IPS DF 6.9 (cell line): Measurements from ENCODE around the gene NECTIN1.

Experiments
- DNase-seq: peaks from one replicate; pipeline ENCODE4 v3.0.0-alpha.2; 2013; ENCODE audit warnings: low read depth, low spot score
- H3K27ac ChIP-seq: one replicate; pipeline ENCODE4 v1.5.1; 2013; ENCODE audit warnings: low read length, control low read depth
- H3K27me3 ChIP-seq: 2 replicates; pipeline ENCODE4 v1.6.1; 2013; ENCODE audit warnings: mild to moderate bottlenecking, low read length; ENCODE audit not compliant: control insufficient read depth, insufficient read depth
- H3K36me3 ChIP-seq: 2 replicates; pipeline ENCODE4 v1.6.1; 2013; ENCODE audit warnings: low read length; ENCODE audit not compliant: control insufficient read depth, insufficient read depth
- H3K4me1 ChIP-seq: 2 replicates; pipeline ENCODE4 v1.6.1; 2013; ENCODE audit warnings: low read length; ENCODE audit not compliant: control insufficient read depth, insufficient read depth
- H3K4me3 ChIP-seq: 2 replicates; pipeline ENCODE4 v1.5.1; 2013; ENCODE audit warnings: mild to moderate bottlenecking, low read length
- H3K9me3 ChIP-seq: 2 replicates; pipeline ENCODE4 v1.6.1; 2013; ENCODE audit warnings: low read length, inconsistent platforms; ENCODE audit not compliant: control insufficient read depth, insufficient read depth
- WGBS: extraction: QIAGEN DNeasy Blood & Tissue Kit; methylation state at CpG from one replicate; pipeline ENCODE4 v1.1.7; 2013; ENCODE audit warnings: mixed read lengths, missing lambda C conversion rate; ENCODE audit not compliant: insufficient read length, insufficient coverage; 5-methylcytosine and 5-hydroxymethylcytosine counted together

Gene NECTIN1

DNA sequence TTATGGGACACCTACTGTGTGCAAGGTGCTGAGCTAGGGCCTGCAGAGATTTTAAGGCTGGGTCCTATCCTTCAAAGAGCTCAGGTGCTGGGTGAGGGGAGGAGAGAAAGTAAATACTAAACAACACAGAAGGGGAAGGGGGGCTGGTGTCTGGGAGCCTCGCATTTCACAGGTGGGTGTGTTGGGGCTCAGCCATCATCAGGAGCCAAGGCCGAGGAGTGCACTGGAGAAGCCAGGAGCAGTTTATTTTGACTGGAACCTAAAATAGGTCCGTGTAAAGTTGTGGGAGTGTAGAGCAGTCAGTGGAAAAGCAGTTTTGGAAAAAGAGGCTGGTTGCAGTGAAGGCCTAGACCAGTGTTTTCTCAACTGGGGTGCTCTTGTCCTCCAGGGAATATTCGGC, 17.5 kb downstream of the NECTIN1 start:
- H3K4me1 ChIP-seq = peaks cover 7% of the 10 kb centered on the region
- no CpG with 5 or more reads among the region's 4 CpGs for WGBS
- H3K27me3 ChIP-seq = no peaks in the 10 kb centered on the region
- no peaks in the 10 kb centered on the region for H3K9me3 ChIP-seq
- H3K27ac ChIP-seq = no peak overlapping the region
- no peaks in the 10 kb centered on the region for H3K36me3 ChIP-seq
- no peak overlapping the region for H3K4me3 ChIP-seq
- no peak for DNase-seq

- no peaks in the 10 kb centered on the region for H3K9me3 ChIP-seq
- no peaks in the 10 kb centered on the region for H3K27me3 ChIP-seq
- H3K36me3 ChIP-seq = no peaks in the 10 kb centered on the region
- no peak for DNase-seq
- no CpG with 5 or more reads among the region's 2 CpGs for WGBS
- H3K27ac ChIP-seq = no peak overlapping the region
- peaks cover 4% of the 10 kb centered on the region for H3K4me1 ChIP-seq
- H3K4me3 ChIP-seq = no peak overlapping the region
These were observed 18.6 kb downstream of the NECTIN1 start for GRCh38 chr11:119710417-119710816.

GRCh38 chr11:119709638-119710346, 19.2 kb downstream of the NECTIN1 start:
- no peak overlapping the region for H3K27ac ChIP-seq

DNA sequence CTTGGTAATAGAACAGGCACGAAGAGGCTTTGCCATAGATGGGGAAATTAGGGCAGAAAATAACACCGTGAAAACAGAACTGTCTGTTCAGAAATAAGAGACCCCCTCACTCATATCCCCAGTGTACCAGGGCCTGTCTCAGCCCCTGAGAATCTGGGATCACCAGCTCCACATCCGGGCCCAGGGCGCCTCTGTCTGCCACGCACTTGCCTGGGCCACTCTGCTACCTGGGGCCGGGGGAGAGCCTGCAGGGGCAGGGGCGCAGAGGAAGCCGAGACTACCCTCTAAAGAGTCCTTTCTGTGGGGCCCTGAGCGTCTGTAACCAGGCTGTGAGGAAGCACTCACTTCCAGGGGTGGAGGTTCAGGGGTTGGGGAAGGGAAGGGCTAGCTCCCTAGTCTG, 19.8 kb downstream of the NECTIN1 start:
- Histone ChIP-seq H3K27ac (no peak overlapping the region), H3K27me3 (no peaks in the 10 kb centered on the region), H3K36me3 (no peaks in the 10 kb centered on the region; the same call in 1 of the 2 replicates), H3K9me3 (no peaks in the 10 kb centered on the region), H3K4me3 (no peak overlapping the region), H3K4me1 (peaks cover 4% of the 10 kb centered on the region)
- WGBS = no CpG with 5 or more reads among the region's 9 CpGs
- no peak for DNase-seq

More at GRCh38 chr11:119709638-119710346, 19.2 kb downstream of the NECTIN1 start:
- WGBS = no CpG with 5 or more reads among the region's 22 CpGs
- Histone ChIP-seq H3K9me3 (no peaks in the 10 kb centered on the region), H3K4me1 (peaks cover 4% of the 10 kb centered on the region), H3K36me3 (no peaks in the 10 kb centered on the region; the same call in 1 of the 2 replicates), H3K27me3 (no peaks in the 10 kb centered on the region), H3K4me3 (no peak overlapping the region)
- DNase-seq = no peak

- no peak overlapping the region for H3K27ac ChIP-seq
- DNase-seq = no peak
- WGBS = no CpG with 5 or more reads among the region's 9 CpGs
- no peaks in the 10 kb centered on the region; the same call in 1 of the 2 replicates for H3K36me3 ChIP-seq
- no peak overlapping the region for H3K4me3 ChIP-seq
- peaks cover 2% of the 10 kb centered on the region for H3K4me1 ChIP-seq
- H3K9me3 ChIP-seq = no peaks in the 10 kb centered on the region
- no peaks in the 10 kb centered on the region for H3K27me3 ChIP-seq
These were observed 20.6 kb downstream of the NECTIN1 start for GRCh38 chr11:119708384-119708783.

DNA sequence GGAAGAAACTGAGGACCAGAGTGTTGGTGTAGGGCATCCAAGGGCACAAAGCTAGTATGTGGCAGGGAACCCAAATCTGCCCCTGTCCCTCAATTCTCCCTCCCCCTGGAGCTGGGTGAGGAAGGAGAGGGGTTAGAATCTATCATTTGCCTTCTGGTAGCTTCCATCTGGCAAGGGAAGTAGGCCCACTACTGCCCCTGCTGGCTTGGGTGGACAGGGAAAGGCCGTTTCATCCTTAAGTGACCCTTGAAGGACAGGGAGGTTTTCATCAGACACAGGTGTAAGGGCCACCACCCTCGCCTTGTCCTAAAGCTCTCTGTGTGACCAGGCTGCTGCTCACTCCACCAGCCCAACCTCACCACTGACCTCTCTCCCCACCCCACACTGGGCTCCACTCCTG, 22.1 kb downstream of the NECTIN1 start:
- Histone ChIP-seq H3K27me3 (no peaks in the 10 kb centered on the region), H3K4me1 (peaks cover 2% of the 10 kb centered on the region), H3K4me3 (no peak overlapping the region), H3K27ac (no peak overlapping the region), H3K9me3 (no peaks in the 10 kb centered on the region), H3K36me3 (no peaks in the 10 kb centered on the region; the same call in 1 of the 2 replicates)
- DNase-seq = no peak
- no CpG with 5 or more reads among the region's 2 CpGs for whole genome bisulfite sequencing

DNA sequence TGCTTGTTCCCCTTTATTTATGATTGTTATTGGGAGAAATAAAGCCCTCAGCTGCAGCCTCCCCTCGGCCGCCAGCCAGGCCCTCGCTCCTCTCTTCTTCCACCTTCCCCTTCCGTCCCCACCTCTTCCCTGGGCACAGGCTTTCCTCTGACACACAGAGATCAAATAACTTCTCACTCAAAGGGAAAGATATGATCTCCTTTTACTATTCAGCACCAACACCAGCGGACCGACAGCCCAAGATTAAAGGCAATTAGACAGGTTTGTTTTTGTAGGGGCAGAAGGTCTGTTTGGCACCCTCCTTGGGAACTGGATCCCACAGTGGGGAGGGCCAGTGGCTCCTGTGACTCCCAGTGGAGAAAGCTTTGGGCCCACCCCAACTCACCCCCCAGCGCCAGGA, 23.0 kb downstream of the NECTIN1 start:
- Histone ChIP-seq H3K27ac (no peak overlapping the region), H3K36me3 (no peaks in the 10 kb centered on the region; the same call in 1 of the 2 replicates)

DNA sequence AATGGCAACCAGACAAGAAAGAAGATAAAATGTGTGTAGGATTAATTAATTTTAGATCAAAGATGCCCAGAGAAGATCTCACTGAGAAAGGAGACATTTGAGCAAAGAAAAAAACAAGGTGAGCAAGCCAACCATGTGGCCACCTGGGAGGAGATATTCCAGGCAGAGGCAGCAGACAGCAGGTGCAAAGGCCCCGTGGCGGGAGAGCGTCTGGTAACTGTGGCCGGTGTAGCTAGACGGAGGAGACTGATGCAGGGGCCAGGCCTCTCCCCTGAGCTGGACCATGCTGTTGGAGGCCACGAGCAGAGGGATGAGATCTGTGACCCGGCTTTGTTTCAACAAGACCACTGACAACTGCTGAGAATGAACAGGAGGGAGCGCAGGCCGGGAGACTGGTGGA, 23.6 kb downstream of the NECTIN1 start:
- Histone ChIP-seq H3K4me1 (peaks cover 2% of the 10 kb centered on the region), H3K27me3 (no peaks in the 10 kb centered on the region), H3K4me3 (no peak overlapping the region), H3K27ac (no peak overlapping the region), H3K9me3 (no peaks in the 10 kb centered on the region), H3K36me3 (no peaks in the 10 kb centered on the region; the same call in 1 of the 2 replicates)
- WGBS = no CpG with 5 or more reads among the region's 9 CpGs
- no peak for DNase-seq

More for the DNA sequence above, 23.0 kb downstream of the NECTIN1 start:
- peaks cover 2% of the 10 kb centered on the region for H3K4me1 ChIP-seq
- H3K27me3 ChIP-seq = no peaks in the 10 kb centered on the region
- WGBS = no CpG with 5 or more reads among the region's 7 CpGs
- H3K4me3 ChIP-seq = no peak overlapping the region
- H3K9me3 ChIP-seq = no peaks in the 10 kb centered on the region
- DNase-seq = no peak

DNA sequence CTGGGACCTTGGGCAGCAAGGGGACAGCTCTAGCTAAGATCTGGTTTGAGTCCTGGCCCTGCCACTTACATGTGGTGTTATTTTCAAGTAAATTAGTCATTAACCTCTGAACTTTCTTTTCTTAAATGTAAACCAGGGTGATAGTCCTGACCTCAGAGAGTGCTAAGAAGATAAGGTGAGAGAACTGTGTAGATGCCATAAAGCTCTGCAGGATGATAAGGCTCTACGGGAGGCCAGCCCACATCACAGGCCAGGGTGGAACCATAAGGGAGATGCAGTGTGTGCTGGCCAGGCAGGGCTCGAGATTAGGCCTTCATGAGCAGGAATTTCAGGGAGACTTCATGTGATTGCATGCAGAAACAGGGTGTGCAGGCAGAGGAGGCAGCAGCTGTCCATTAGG, 24.2 kb downstream of the NECTIN1 start:
- WGBS = no CpG with 5 or more reads among the region's 2 CpGs
- Histone ChIP-seq H3K36me3 (no peaks in the 10 kb centered on the region; the same call in 1 of the 2 replicates), H3K27me3 (no peaks in the 10 kb centered on the region), H3K27ac (no peak overlapping the region), H3K9me3 (no peaks in the 10 kb centered on the region), H3K4me3 (no peak overlapping the region), H3K4me1 (no peaks in the 10 kb centered on the region; the same call in 1 of the 2 replicates)
- no peak for DNase-seq

DNA sequence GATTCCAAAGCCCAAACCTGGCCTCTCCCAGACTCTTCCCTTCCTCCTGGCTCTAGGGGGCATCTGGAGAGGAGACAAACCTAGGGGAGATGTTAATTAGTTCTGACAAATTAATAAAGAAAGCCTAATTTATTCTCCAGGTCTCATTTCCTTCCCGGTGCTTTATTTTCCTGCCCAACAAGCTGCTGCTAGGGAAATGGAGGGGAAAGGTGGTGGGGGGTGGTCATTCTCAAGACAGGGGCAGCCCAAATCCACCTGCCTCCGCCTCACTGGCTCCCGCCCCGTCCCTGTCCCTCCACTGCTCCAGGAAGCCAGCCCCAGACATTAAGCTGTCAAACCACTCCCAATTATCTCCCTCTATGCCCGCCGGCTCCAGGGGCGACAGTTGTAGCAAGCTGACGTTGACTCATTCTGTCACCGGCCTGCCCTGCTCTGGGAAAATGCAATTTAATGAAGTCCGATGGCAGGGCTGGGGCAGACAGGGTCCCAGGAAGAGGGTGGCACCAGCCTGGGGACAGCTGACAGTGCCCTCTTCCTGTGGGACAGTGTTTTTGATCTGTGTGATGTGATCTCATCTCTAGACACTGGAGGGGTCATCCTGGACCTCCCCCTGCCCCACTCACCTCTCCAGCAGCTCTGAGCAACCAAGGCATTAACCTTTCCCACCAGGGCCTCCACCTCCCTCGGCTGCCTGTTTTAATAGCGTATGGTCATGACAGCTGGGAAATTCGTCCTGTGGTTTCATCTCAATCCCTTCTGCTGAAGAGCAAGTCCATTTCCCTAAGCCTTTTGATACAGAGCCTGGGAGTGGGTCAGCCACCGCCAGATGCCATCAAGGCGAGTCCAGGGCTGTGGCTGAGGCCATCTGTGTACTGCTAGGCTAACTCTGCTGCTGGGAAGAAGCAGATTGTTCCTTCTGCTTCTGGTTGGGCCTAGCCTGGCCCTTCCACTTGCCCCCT, 27.1 kb downstream of the NECTIN1 start:
- no CpG with 5 or more reads among the region's 15 CpGs for WGBS
- Histone ChIP-seq H3K4me1 (peaks cover under 1% of the 10 kb centered on the region), H3K9me3 (no peaks in the 10 kb centered on the region), H3K27ac (no peak overlapping the region), H3K27me3 (no peaks in the 10 kb centered on the region), H3K36me3 (no peaks in the 10 kb centered on the region; the same call in 1 of the 2 replicates), H3K4me3 (no peak overlapping the region)
- DNase-seq = no peak
